ENCODE data around the gene SENP3. TPM values are rescaled to one million over a fixed set of nuclear protein-coding genes. Genes with fewer than 3 reads are reported as not detected.

The SENP3 gene
- 10 to 100 TPM; 43.7 to 50.2 TPM for total RNA-seq

DNA sequence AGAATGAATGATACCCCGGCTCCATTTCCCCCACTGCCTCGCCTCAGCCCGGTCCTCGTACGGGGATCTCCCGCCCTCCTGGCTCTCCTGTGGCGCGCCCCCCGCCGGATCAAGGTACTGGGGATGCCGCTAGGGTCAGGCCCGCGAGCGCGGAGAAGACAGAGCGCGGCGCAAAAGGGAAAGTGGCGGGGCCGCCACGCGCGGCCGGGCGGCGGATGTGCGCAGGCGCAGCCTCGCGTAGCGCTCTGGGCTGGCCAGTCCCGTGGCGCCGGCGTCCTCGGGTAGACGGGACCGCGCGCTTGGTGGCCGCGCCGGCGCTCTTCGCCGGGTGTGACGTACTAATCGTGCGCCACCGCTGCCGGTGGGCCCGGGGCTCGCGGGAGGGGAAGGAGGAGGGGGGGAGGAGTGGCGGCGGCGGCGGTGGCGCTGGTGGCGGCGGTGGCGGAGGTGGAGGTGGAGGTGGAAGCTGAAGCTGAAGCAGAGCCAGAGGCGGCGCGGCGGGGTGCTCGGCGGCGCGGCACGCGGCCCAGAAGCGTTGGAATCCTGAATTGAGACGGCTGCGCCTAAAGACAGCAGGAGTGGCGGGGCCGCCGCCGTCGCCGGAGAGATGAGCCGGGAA lies at the start of gene SENP3:
Gene SENP3, plus strand, starts transcription at position 331 of the 619 bp plus-strand sequence. CDS start 1,158 bp downstream, outside the sequence.
- Mint-ChIP-seq H3K9me3 (no peaks in the 10 kb centered on the region), H3K27ac (peak within 1 kb of the TSS; percentile 97), H3K36me3 (peaks cover 17% of the 10 kb centered on the region), H3K27me3 (no peaks in the 10 kb centered on the region), H3K4me3 (peak within 1 kb of the TSS; percentile 83), H3K4me1 (peaks cover 49% of the 10 kb centered on the region)
- POLR2A ChIA-PET, result interaction anchor here (0.6 to 6.2 kb wide), 26 partner anchors 9 to 209 kb away, joined by 3 to 63 read pairs (median 4); partner anchors contain the start of genes CD68, MPDU1, POLR2A and TMEM102
- DNase-seq, result peak; percentile 95
- peak; percentile 87 for ATAC-seq (ENCODE audit: low read depth)

DNA sequence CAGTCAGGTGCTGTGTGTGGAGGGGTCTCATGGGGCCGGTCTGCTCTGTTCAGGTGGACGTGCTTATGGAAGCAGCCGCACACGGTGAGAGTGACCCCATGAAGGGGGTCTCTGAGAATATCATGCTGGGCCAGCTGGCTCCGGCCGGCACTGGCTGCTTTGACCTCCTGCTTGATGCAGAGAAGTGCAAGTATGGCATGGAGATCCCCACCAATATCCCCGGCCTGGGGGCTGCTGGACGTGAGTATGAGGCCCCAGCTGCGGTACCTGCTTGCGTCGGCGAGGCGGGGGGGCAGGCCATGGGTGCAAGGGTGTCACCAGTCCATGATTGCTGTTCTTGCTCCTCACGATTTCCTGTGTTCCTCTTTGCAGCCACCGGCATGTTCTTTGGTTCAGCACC lies 49.6 kb upstream of the SENP3 start:
- Mint-ChIP-seq H3K4me3 (no peak overlapping the region), H3K27ac (no peak overlapping the region), H3K9me3 (no peaks in the 10 kb centered on the region), H3K27me3 (no peaks in the 10 kb centered on the region), H3K4me1 (peaks cover 8% of the 10 kb centered on the region), H3K36me3 (peaks cover 39% of the 10 kb centered on the region)
- DNase-seq (no peak), ATAC-seq (ENCODE audit: low read depth) (no peak)
- POLR2A ChIA-PET, result interaction anchor here (0.6 kb wide), 1 partner anchor 40 kb away, joined by 3 read pairs; no protein-coding TSS in a partner anchor

DNA sequence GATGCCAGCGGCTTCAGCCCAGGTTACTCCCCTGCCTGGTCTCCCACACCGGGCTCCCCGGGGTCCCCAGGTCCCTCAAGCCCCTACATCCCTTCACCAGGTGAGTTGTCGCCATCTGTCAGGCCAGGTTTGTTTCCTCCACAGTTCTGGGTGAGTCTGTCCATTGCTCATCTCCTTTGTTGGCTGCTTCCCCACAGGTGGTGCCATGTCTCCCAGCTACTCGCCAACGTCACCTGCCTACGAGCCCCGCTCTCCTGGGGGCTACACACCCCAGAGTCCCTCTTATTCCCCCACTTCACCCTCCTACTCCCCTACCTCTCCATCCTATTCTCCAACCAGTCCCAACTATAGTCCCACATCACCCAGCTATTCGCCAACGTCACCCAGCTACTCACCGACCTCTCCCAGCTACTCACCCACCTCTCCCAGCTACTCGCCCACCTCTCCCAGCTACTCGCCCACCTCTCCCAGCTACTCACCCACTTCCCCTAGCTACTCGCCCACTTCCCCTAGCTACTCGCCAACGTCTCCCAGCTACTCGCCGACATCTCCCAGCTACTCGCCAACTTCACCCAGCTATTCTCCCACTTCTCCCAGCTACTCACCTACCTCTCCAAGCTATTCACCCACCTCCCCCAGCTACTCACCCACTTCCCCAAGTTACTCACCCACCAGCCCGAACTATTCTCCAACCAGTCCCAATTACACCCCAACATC lies 48.7 kb upstream of the SENP3 start:
- DNase-seq, result no peak
- ATAC-seq (ENCODE audit: low read depth), result no peak
- no peaks in the 10 kb centered on the region for H3K9me3 Mint-ChIP-seq
- peaks cover 37% of the 10 kb centered on the region for H3K36me3 Mint-ChIP-seq
- no peaks in the 10 kb centered on the region for H3K27me3 Mint-ChIP-seq
- POLR2A ChIA-PET, result interaction anchor here (1.1 to 6.1 kb wide), 4 partner anchors 22 to 47 kb away, joined by 3 to 63 read pairs (median 10); partner anchors contain the start of genes POLR2A, SENP3 and TNFSF13
- peaks cover 8% of the 10 kb centered on the region for H3K4me1 Mint-ChIP-seq
- H3K4me3 Mint-ChIP-seq, result no peak overlapping the region
- H3K27ac Mint-ChIP-seq, result no peak overlapping the region

DNA sequence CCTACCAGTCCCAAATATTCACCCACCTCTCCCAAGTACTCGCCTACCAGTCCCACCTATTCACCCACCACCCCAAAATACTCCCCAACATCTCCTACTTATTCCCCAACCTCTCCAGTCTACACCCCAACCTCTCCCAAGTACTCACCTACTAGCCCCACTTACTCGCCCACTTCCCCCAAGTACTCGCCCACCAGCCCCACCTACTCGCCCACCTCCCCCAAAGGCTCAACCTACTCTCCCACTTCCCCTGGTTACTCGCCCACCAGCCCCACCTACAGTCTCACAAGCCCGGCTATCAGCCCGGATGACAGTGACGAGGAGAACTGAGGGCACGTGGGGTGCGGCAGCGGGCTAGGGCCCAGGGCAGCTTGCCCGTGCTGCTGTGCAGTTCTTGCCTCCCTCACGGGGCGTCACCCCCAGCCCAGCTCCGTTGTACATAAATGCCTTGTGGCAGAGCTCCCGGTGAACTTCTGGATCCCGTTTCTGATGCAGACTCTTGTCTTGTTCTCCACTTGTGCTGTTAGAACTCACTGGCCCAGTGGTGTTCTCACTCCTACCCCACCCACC lies 47.8 kb upstream of the SENP3 start:
- DNase-seq (no peak), ATAC-seq (ENCODE audit: low read depth) (no peak)
- Mint-ChIP-seq H3K36me3 (peaks cover 33% of the 10 kb centered on the region), H3K4me1 (peaks cover 8% of the 10 kb centered on the region), H3K4me3 (no peak overlapping the region), H3K27ac (no peak overlapping the region), H3K27me3 (no peaks in the 10 kb centered on the region), H3K9me3 (no peaks in the 10 kb centered on the region)
- POLR2A ChIA-PET, result interaction anchor here (1.1 to 6.1 kb wide), 4 partner anchors 23 to 46 kb away, joined by 3 to 63 read pairs (median 10); partner anchors contain the start of genes POLR2A, SENP3 and TNFSF13

DNA sequence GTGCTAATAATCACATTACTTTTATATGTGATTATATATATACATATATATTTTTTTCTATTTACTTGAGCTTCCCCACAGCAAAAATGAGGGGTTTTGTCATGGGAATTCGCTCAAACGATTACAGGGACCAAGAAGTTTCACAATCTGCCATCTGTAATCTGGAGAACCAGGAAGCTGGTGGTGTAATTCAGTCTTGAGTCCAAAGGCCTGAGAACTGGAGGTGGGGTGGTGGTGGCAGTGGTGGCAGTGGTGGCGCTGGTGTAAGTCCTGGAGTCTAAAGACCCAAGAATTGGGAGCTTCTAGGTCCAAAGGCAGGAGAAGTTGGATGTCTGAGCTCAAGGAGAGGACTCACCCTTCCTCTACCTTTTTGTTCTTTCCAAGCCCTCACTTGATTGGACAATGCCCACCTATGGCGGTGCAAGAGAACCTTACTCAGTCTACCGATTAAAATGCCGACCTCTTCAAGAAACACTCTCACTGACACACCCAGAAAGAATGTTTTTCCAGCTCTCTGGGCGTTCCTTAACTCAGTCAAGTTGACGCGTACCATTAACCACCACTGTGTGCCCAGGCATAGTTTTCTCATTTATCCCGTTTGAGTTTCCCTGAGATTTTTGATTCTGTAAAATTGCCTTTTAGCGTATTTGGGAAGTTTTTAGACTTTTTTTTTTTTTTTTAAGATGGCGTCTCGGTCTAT lies 45.7 kb upstream of the SENP3 start:
- Mint-ChIP-seq H3K36me3 (peaks cover 23% of the 10 kb centered on the region), H3K4me1 (peaks cover 8% of the 10 kb centered on the region), H3K27ac (no peak overlapping the region), H3K4me3 (no peak overlapping the region), H3K27me3 (no peaks in the 10 kb centered on the region), H3K9me3 (no peaks in the 10 kb centered on the region)
- DNase-seq (no peak), ATAC-seq (ENCODE audit: low read depth) (no peak)
- POLR2A ChIA-PET, result interaction anchor here (0.6 to 6.1 kb wide), 3 partner anchors 44 to 172 kb away, joined by 3 to 63 read pairs (median 3); partner anchors contain the start of genes SENP3, TNFSF13 and WRAP53

DNA sequence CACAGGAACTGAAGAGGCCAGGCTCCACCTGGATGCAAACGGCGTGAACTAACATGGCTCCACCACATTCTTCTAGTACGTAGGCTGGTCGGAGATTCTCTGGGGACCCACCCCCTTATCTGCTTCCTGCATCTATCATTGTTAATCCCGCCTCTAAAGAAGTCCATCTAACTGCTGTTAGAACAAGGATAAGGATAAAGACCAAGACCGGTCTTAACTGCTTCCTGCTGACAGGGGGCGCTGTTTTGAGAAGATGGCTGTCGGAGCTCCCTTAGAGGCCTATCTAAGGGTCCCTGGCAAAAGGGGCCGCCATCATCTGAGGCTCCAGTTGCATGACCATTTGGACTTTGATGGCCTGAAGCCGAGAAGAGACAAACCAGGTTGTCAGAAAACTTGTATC lies 38.7 kb upstream of the SENP3 start:
- peak; percentile 52 for ATAC-seq (ENCODE audit: low read depth)
- peaks cover 5% of the 10 kb centered on the region for H3K4me1 Mint-ChIP-seq
- H3K4me3 Mint-ChIP-seq, result no peak overlapping the region
- POLR2A ChIA-PET, result interaction anchor here (0.6 to 1.1 kb wide), 3 partner anchors 24 to 38 kb away, joined by 3 to 7 read pairs (median 6); partner anchors contain the start of gene SENP3
- no peaks in the 10 kb centered on the region for H3K27me3 Mint-ChIP-seq
- peak overlapping the region; percentile 44 for H3K27ac Mint-ChIP-seq
- peaks cover 3% of the 10 kb centered on the region for H3K36me3 Mint-ChIP-seq
- DNase-seq, result peak; percentile 42
- H3K9me3 Mint-ChIP-seq, result peaks cover 4% of the 10 kb centered on the region

DNA sequence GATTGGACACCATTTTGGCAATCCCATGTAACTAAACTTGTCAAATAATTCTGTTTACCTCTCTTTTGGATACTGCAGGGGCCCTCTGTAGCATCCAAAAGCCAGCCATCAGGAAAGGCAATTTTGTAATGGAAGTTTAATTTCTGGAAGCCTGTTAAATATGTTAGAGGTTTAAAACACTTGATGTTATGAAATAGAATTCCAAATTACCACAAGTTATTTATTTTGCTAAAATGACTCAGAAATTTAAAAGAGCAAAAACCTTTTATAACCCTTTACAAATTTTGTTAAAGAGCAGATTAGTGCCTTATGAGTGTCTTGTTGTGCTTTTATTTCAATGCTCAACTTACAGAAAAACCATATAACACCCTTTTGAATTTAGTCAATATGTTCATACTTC lies 32.9 kb upstream of the SENP3 start:
- peaks cover 15% of the 10 kb centered on the region for H3K9me3 Mint-ChIP-seq
- DNase-seq (no peak), ATAC-seq (ENCODE audit: low read depth) (no peak)
- POLR2A ChIA-PET, result no interaction called here
- H3K27ac Mint-ChIP-seq, result no peak overlapping the region
- H3K27me3 Mint-ChIP-seq, result no peaks in the 10 kb centered on the region
- no peaks in the 10 kb centered on the region for H3K4me1 Mint-ChIP-seq
- H3K4me3 Mint-ChIP-seq, result no peak overlapping the region
- peaks cover 7% of the 10 kb centered on the region for H3K36me3 Mint-ChIP-seq

DNA sequence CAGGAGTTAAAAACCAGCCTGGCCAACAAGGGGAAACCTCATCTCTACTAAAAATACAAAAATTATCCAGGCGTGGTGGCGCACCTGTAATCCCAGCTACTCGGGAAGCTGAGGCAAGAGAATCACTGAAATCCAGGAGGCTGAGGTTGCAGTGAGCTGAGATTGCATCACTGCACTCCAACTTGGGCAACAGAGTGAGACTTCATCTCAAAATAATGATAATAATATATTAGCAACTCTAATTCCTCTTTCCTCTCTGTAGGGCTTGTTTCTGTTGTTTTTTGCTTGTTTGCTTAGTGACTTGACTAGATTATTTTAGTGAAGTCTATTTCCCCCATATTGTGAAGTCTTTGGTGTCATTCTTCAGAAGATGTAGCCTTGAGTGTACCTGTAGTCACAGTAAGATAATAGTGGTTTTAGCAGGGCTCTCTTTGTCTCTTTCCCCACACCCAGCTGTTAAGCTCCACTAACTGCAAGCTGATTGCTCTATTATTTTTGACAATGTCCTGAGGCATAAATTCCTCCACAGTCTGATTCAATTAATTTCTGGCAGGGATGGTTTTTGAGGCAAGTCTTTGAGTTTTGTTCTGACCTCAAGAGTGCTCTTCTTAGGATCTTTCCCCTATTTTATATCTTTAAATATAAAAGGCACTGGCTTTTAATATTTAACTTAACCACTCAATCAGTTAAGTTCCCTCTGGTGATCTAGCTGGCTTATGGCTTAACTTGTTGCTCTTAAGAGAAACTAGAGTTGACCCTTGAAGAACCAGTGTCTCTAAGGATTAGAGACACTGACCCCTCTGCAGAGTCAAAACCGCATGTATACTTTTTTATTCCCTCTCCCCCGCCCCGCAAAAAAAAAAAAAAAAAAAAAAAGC lies 31.5 kb upstream of the SENP3 start:
- Mint-ChIP-seq H3K4me3 (no peak overlapping the region), H3K27ac (no peak overlapping the region), H3K4me1 (peaks cover 2% of the 10 kb centered on the region), H3K9me3 (peaks cover 14% of the 10 kb centered on the region), H3K36me3 (peaks cover 7% of the 10 kb centered on the region), H3K27me3 (no peaks in the 10 kb centered on the region)
- DNase-seq (no peak), ATAC-seq (ENCODE audit: low read depth) (no peak)
- POLR2A ChIA-PET, result no interaction called here

DNA sequence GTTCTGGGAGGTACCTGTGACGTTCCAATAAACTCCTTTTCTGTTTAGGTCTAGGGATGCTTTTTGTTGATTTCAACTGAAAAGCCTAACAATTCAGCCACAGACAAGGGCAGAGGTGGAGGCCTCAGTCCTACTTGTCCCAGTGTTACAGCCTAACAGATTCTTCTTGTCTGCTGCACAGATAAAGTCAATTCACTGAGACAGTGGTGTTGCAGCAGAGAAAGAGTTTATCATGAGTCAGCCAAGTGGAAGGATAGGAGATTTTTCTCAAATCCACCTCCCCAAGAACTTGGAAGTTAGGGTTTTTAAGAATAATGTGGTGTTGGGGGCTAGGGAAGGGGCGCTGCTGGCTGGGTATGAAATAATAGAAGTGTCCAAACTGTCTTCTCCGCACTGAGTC lies 23.7 kb upstream of the SENP3 start:
- H3K27ac Mint-ChIP-seq, result no peak overlapping the region
- peaks cover 2% of the 10 kb centered on the region for H3K27me3 Mint-ChIP-seq
- ATAC-seq (ENCODE audit: low read depth) (no peak), DNase-seq (no peak)
- peaks cover 2% of the 10 kb centered on the region for H3K4me1 Mint-ChIP-seq
- POLR2A ChIA-PET, result interaction anchor here (1.0 kb wide), 1 partner anchor 12 kb away, joined by 3 read pairs; no protein-coding TSS in a partner anchor
- H3K9me3 Mint-ChIP-seq, result peaks cover 6% of the 10 kb centered on the region
- peaks cover 5% of the 10 kb centered on the region for H3K36me3 Mint-ChIP-seq
- no peak overlapping the region for H3K4me3 Mint-ChIP-seq

DNA sequence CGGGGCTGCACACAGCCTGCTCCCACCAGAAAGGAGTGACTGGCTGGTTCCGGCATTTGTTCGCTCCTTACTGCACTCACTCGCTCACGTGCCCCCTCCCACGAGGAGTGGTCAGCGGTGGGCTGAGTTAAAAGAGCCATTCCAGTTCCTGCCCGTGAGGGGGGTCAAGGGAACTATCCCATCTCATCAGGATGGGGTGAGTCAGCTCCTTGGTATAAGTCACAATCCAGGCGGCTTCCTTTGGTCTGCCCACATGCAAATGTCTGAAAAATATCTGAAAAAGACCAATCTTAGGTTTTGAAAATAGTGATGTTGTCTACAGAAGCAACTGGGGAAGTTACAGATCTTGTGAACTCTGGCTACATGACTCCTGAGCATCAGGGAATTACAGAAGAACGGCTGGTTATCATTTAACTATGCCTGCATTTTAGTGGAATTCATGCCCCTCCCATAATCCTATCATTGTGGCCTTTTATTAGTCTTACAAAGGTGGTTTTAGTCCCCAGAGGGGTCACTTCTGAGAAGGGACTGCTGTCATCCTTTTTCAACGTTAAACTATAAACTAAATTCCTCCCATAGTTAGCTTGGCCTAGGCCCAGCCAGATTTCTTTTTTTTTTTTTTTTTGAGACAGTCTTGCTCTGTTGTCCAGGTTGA lies 22.7 kb upstream of the SENP3 start:
- POLR2A ChIA-PET, result interaction anchor here (1.0 kb wide), 1 partner anchor 11 kb away, joined by 3 read pairs; no protein-coding TSS in a partner anchor
- Mint-ChIP-seq H3K36me3 (peaks cover 5% of the 10 kb centered on the region), H3K27ac (no peak overlapping the region)

DNA sequence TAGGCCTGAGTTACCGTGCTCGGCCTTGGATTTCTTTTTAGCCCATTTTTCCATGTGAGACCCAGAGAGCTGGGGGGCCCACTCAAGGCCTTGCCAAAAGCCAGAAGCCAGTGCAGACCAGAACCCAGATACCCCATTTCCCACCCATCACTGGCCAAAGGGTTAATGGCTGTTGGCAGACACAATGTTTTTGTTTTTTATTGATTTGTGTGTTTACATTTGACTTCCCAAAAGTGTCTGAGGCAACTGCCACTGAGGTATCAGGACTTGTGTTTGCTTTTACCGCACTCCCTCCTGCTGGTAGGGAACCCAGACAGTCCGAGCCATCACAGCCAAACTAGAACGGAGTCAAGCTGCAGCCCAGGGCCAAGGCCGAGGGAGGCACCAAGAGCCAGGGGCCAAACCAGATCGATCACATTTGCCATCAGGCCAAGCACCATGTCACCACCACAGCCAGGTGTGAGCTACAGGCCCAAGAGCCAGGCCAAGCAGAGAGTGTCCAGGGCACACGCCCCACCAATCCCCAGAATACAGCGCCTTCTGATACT lies 20.6 kb upstream of the SENP3 start:
- POLR2A ChIA-PET, result no interaction called here
- ATAC-seq (ENCODE audit: low read depth) (no peak), DNase-seq (no peak)
- peaks cover 5% of the 10 kb centered on the region for H3K36me3 Mint-ChIP-seq
- peaks cover 2% of the 10 kb centered on the region for H3K4me1 Mint-ChIP-seq
- peaks cover 6% of the 10 kb centered on the region for H3K9me3 Mint-ChIP-seq
- H3K27ac Mint-ChIP-seq, result no peak overlapping the region
- H3K27me3 Mint-ChIP-seq, result peaks cover 6% of the 10 kb centered on the region
- H3K4me3 Mint-ChIP-seq, result no peak overlapping the region

More for the DNA sequence above, 22.7 kb upstream of the SENP3 start:
- no peak for DNase-seq
- H3K27me3 Mint-ChIP-seq, result peaks cover 6% of the 10 kb centered on the region
- no peak overlapping the region for H3K4me3 Mint-ChIP-seq
- peaks cover 6% of the 10 kb centered on the region for H3K9me3 Mint-ChIP-seq
- ATAC-seq (ENCODE audit: low read depth), result no peak
- H3K4me1 Mint-ChIP-seq, result peaks cover 4% of the 10 kb centered on the region

Measured in activated naive CD8-positive, alpha-beta T cell treated with anti-CD3 and anti-CD28 coated beads, Interleukin-2, amount 10 ng/mL, durations not matched to agents 7 days and 5 days (primary cell).